Measurements from ENCODE around the gene STIM1. TPM values are rescaled to one million over a fixed set of nuclear protein-coding genes. Genes with fewer than 3 reads are reported as not detected.

Gene STIM1
- total RNA-seq, 1 experiment from 2014 or later: 35.6 TPM

- peak; percentile 94 for DNase-seq (ENCODE audit: low read depth)
Measured at GRCh38 chr11:3950996-3951660, 95.7 kb downstream of the STIM1 start.

DNA sequence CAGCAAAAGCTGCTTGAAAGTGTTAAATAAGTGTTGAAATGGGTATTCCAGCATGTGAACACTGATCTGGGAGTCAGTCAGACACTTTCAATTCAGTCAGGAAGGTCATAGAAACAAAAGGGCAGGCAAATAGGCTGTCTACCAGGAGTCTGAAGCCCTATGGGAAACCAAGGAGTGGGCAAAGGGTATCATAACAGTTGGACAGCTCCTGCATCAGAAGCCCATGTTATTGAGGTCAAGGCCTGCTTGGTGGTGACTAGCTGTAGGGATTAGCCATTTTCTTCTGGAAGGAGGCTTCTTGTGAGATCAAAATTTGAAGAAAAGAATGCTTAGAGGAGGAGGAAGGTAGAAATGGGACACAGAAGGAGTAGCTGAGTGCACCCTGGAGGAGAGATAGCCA lies 97.3 kb downstream of the STIM1 start:
- peak; percentile 20 for DNase-seq (ENCODE audit: low read depth)

DNA sequence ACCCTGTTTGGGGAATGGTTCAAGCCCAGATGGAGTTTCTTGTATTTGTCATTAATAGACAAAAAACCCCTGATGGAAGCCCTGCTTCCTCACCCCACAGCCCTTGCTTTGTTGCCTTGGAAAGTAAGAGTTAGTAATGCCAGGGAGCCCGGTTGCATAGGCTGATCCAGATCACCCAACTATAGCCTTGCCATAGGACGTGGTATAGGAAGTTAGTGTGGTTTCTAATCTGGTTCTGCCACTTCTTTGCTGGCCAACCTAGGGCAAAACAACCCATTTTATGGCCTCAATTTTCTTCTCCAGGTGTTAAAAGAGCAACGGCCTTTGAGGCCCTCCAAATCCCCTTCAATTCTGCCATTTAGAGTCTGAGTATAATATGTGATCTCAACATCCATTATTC lies 97.9 kb downstream of the STIM1 start:
- DNase-seq (ENCODE audit: low read depth): no peak

GRCh38 chr11:3954448-3955298 lies 99.2 kb downstream of the STIM1 start:
- DNase-seq (ENCODE audit: low read depth): peak; percentile 67

GRCh38 chr11:3955299-3955665 lies 99.8 kb downstream of the STIM1 start:
- no peak for DNase-seq (ENCODE audit: low read depth)

- DNase-seq (ENCODE audit: low read depth): no peak
Measured at GRCh38 chr11:3956038-3956437, 100.6 kb downstream of the STIM1 start.

DNA sequence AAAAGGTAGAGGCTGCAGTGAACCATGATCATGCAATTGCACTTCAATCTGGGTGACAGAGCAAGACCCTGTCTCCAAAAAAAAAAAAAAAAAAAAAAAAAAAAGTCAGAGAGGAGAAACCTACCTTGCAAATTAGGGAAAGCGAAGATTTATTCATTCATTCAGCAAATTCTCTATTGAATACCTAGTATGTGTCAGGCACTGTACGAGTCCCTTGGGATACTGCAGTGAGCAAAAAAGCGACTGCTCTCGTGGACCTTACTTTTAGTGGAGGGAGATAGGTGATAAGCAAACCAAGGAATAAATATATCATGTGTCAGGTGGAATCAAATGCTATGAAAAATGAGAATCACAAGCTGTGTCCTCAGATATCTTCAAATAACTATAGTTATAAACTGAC lies 101.3 kb downstream of the STIM1 start:
- DNase-seq (ENCODE audit: low read depth): no peak

DNA sequence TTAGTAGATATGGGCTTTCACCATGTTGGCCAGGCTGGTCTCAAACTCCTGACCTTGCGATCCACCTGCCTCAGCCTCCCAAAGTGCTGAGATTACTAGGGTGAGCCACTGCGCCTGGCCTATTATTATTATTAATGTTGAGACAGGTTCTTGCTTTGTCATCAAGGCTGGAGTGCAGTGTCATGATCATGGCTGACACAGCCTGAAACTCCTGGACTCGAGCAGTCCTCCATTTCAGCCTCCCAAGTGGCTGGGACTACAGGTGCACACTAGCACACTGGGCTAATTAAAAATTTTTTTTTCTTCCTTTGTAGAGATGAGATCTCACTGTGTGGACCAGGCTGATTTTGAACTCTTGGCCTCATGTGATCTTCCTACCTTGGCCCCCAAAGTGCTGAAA lies 102.0 kb downstream of the STIM1 start:
- no peak for DNase-seq (ENCODE audit: low read depth)

DNA sequence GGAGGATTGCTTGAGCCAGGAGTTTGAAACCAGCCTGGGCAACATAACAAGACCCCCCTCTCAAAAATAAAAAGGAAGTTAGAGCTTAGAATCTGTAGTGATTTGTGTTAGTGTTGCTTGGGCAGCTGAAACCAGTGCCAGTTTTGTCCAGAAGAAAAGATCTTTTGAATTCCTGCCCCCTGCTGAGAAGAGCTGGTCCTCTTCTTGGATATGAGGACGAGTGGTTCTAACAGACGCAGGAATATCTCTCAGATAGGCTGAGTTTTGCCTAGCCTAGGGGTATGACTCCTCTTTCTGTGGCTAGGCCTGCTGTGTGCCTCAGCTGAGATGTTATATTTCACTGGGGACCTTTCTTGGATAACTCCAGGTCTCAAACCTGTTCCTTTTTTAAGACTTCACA lies 102.8 kb downstream of the STIM1 start:
- peak; percentile 78 for DNase-seq (ENCODE audit: low read depth)

GRCh38 chr11:3959015-3959902 lies 103.8 kb downstream of the STIM1 start:
- DNase-seq (ENCODE audit: low read depth): peak; percentile 88

GRCh38 chr11:3959903-3960265 lies 104.4 kb downstream of the STIM1 start:
- DNase-seq (ENCODE audit: low read depth): no peak

- DNase-seq (ENCODE audit: low read depth): no peak
Measured at GRCh38 chr11:3962406-3962840, 107.0 kb downstream of the STIM1 start.

DNA sequence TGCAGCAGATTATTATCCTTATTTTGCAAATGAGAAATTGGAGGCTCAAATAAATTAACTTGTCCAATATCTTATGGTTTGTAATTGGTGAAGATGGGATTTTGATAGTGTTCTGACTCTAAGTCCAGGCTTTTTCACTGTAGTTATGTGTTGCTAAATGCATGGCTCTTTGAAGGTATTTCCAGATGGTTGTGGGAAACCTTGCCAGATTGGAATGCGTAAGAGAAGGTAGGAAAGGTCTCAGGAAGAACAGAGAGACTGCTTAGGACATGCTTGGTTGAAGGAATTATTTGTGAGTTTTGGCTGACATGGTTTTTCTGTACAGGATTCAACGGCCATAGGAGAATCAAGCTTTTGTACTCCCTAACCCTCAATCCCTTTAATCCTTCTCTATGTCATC lies 108.6 kb downstream of the STIM1 start:
- DNase-seq (ENCODE audit: low read depth): no peak

DNA sequence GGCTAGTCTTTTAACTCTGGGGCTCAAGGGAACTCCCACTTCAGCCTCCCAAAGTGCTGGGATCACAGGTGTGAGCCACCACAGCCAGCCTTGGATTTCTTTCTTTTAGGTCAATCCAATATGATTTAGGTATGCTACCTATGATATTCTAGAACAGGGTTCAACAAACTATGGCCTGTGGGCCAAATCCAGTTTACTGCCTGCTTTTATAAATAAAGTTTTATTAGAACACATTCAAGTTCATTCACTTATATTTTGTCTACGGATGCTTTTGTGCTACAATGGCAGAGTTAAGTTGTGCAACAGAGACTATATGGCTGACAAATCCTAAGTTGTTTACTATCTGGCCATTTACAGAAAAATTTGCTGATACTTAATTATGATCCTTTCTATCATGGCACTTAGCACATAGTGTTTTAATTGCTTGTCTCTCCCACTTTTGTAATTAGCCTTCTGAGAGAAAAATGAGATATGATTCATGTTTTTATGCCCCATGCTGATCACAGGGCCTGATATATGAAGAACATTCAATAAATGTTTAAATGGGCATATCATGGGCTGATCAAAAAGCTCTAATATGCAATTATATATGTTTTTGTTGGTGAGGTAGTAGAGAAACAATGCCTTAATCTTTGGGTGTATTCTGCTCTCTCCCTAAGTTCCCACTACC lies 109.6 kb downstream of the STIM1 start:
- DNase-seq (ENCODE audit: low read depth): no peak

GRCh38 chr11:3967695-3968094 lies 112.2 kb downstream of the STIM1 start:
- DNase-seq (ENCODE audit: low read depth): no peak

GRCh38 chr11:3969200-3969599 lies 113.7 kb downstream of the STIM1 start:
- no peak for DNase-seq (ENCODE audit: low read depth)

DNA sequence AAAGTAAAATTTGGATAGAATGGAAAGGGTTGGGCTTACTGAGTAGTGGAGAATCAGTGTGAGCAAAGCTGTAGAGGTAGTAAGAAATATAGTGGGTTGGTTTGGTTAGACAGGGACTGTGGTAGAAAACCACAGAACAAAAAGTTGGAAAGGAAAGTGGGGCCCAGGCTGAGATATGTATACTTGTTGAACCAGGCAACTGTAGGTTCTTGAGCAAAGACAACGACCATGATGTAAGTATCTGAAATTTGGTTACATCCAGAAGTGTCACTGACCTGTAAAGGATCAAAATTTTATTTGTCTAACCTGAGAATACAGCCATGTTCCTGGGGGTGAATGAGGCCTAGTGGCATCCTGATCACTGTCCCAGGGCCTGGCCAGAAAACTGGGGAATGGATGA lies 114.1 kb downstream of the STIM1 start:
- no peak for DNase-seq (ENCODE audit: low read depth)

- DNase-seq (ENCODE audit: low read depth): no peak
Measured at GRCh38 chr11:3970108-3970507, 114.6 kb downstream of the STIM1 start.

GRCh38 chr11:3971756-3972404 lies 116.4 kb downstream of the STIM1 start:
- peak; percentile 25 for DNase-seq (ENCODE audit: low read depth)

DNA sequence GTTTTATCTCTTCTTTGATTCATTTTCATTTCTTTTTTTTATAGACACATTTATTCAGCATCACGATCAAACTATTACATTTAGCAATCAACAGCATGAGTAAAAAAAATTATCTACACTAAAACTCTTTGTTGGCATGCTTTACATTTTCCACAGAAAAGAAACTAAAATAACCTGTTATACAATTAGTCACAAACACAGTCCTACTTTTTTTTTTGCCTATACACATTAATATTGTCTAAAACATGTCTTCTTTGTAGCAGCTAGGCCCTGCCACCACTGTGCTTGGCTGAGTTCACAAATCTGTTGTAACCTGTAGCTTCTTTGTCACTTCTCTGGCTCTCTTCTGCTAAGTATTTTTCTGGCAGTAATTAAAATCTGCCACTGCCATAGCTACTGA lies 117.0 kb downstream of the STIM1 start:
- no peak for DNase-seq (ENCODE audit: low read depth)

DNA sequence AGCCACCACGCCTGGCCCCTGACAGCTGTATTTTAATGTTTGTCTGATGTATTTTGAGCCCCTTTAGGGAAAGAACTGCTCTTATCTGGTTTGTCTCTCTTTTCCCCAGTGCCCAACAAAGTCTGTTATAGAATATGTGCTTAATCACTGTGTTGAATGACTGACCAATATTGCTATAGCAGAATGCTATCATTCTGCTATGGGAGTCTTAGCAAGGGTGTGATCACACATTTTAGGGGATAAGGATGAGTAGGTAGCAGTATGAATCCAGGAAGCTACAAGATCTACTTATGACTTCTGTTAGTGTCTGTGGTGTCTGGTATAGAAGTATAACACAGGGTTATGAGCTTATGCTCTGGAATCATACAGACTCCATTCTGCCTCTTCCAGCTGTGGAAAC lies 121.6 kb downstream of the STIM1 start:
- DNase-seq (ENCODE audit: low read depth): no peak

Data from M059J (cell line).